Measurements from ENCODE around the gene FUBP1. TPM values are rescaled to one million over a fixed set of nuclear protein-coding genes. Genes with fewer than 3 reads are reported as not detected.

FUBP1 gene
- total and polyA plus RNA-seq, 2 of the 13 experiments (the other 11 are each of a cell fraction or from before 2014, with no cell fraction given), result 98.1 to 166 TPM

GRCh38 chr1:78011050-78011449 lies 32.2 kb upstream of the FUBP1 start (continued):
- TF ChIP-seq REXO4 (CRISPR knock-in tag; IDR thresholded peaks at IDR 0.05; ENCODE audit: borderline replicate concordance) (no peak), SP4 (CRISPR knock-in tag; IDR thresholded peaks at IDR 0.05) (no peak), SRSF4 (IDR thresholded peaks at IDR 0.05; ENCODE audit: low read depth, low read length, poor library complexity, severe bottlenecking) (no peak), ZNF891 (CRISPR knock-in tag; IDR thresholded peaks at IDR 0.05) (no peak), GRHL1 (CRISPR knock-in tag; conservative IDR thresholded peaks at IDR 0.05) (no peak), ZNF724P (CRISPR knock-in tag; IDR thresholded peaks at IDR 0.05; ENCODE audit: borderline replicate concordance) (no peak)

- POLR2A ChIA-PET, result interaction anchor here (1.5 kb wide), 1 partner anchor 31 kb away, joined by 4 read pairs; the partner anchor contains the start of gene FUBP1
- no peak for FAIRE-seq
- 97% methylated on average over 3 of the region's 3 CpGs for WGBS (ENCODE audit: low lambda C conversion rate)
- ATAC-seq, result no peak
- no peaks in the 10 kb centered on the region for H3K27me3 ChIP-seq (ENCODE audit: control insufficient read depth in 1 of 2, insufficient read depth in 2 of 2, low read length in 2 of 2)
- no peaks in the 10 kb centered on the region; a peak in 1 of 5 replicates for H3K36me3 ChIP-seq (replicated peaks in 1 of 2; ENCODE audit: control insufficient read depth in 1 of 2, insufficient read depth in 2 of 2, low read length in 2 of 2)
- in situ Hi-C loops (cut with HindIII; ENCODE audit: extremely low pct_ligation_motif_present, low pct_unique_long_range_greater_than_20kb), result no loop called here
- H3K9ac ChIP-seq (ENCODE audit: insufficient read depth, low read depth, low read length), result no peak overlapping the region
- CTCF ChIA-PET (ENCODE audit: low intra/inter-chr PET ratio, low total read pairs), result no interaction called here
- TF ChIP-seq ZNF800 (CRISPR knock-in tag; IDR thresholded peaks at IDR 0.05) (no peak), NR2F1 (CRISPR knock-in tag; IDR thresholded peaks at IDR 0.05) (no peak), SMC3 (IDR thresholded peaks at IDR 0.05; ENCODE audit: low read length) (no peak), ZNF460 (CRISPR knock-in tag; IDR thresholded peaks at IDR 0.05; ENCODE audit: borderline replicate concordance) (no peak), MED8 (CRISPR knock-in tag; IDR thresholded peaks at IDR 0.05; ENCODE audit: insufficient replicate concordance) (no peak), ZBTB2 (CRISPR knock-in tag; IDR thresholded peaks at IDR 0.05; ENCODE audit: low read depth) (no peak), POLR2A (IDR thresholded peaks at IDR 0.05; ENCODE audit: insufficient read depth in 1 of 2, low read depth in 2 of 2, low read length in 2 of 2) (no peak), PREB (CRISPR knock-in tag; IDR thresholded peaks at IDR 0.05) (no peak), GTF2F1 (IDR thresholded peaks at IDR 0.05; ENCODE audit: low read length) (no peak)
- no peaks in the 10 kb centered on the region for H3K9me3 ChIP-seq (ENCODE audit: low read length)
- intact Hi-C loops (cut with micrococcal nuclease; ENCODE audit: unreplicated experiment), result no loop called here
- no peak overlapping the region for H3K4me2 ChIP-seq (ENCODE audit: low read depth, low read length)
- peaks cover 50% of the 10 kb centered on the region for H3K79me2 ChIP-seq (ENCODE audit: insufficient read depth, low read length)
- H3K27ac ChIP-seq (ENCODE audit: extremely low read length, insufficient read depth, low read length), result no peak overlapping the region
- BruUV-seq (replicated peaks), result no TSS peak
- no peak overlapping the region for H3K4me3 ChIP-seq (replicated peaks in 1 of 3; ENCODE audit: insufficient read depth in 1 of 3, low read depth in 2 of 3, low read length in 3 of 3)
- no peaks in the 10 kb centered on the region; the same call in none of the 2 replicates for H4K20me1 ChIP-seq (ENCODE audit: insufficient read depth, low read length)
- peaks cover 47% of the 10 kb centered on the region for H3K4me1 ChIP-seq (ENCODE audit: insufficient read depth, low read length)
- no peak for DNase-seq (ENCODE audit: low spot score)
- H2AFZ ChIP-seq (ENCODE audit: low read length), result no peak overlapping the region
Observed at GRCh38 chr1:78009836-78010235, 31.0 kb upstream of the FUBP1 start.
